ENCODE measurements around the gene FOXN4. TPM values are rescaled to one million over a fixed set of nuclear protein-coding genes. Genes with fewer than 3 reads are reported as not detected.

FOXN4 gene
- total RNA-seq, 2 donors from 2014 or later: not detected

- H3K4me1 ChIP-seq: no peaks in the 10 kb centered on the region
- intact Hi-C loops (cut with DNase I): loop anchor here (10.0 kb wide), 1 partner anchor 155 kb away; the partner anchor contains the start of gene ACACB
- H3K27me3 ChIP-seq: no peaks in the 10 kb centered on the region
- DNase-seq: no peak
- no peak overlapping the region for H3K27ac ChIP-seq
- H3K9me3 ChIP-seq: no peaks in the 10 kb centered on the region
- TF ChIP-seq CTCF (IDR thresholded peaks at IDR 0.05): no peak
- H3K4me3 ChIP-seq: no peak overlapping the region
- H3K36me3 ChIP-seq: no peaks in the 10 kb centered on the region
- no peak overlapping the region for H3K9ac ChIP-seq (ENCODE audit: low read depth in 2 of 2, low read length in 2 of 2)
Measured at GRCh38 chr12:109269428-109269827, 39.7 kb downstream of the FOXN4 start.

- Histone ChIP-seq H3K9me3 (no peaks in the 10 kb centered on the region), H3K4me3 (no peak overlapping the region), H3K36me3 (no peaks in the 10 kb centered on the region), H3K9ac (ENCODE audit: low read depth in 2 of 2, low read length in 2 of 2) (no peak overlapping the region), H3K27ac (no peak overlapping the region), H3K27me3 (no peaks in the 10 kb centered on the region), H3K4me1 (no peaks in the 10 kb centered on the region)
- DNase-seq: no peak
- TF ChIP-seq CTCF (IDR thresholded peaks at IDR 0.05): no peak
- intact Hi-C loops (cut with DNase I): loop anchor here (10.0 kb wide), 1 partner anchor 154 kb away; the partner anchor contains the start of gene ACACB
Measured at GRCh38 chr12:109268896-109269295, 40.2 kb downstream of the FOXN4 start.

- no peaks in the 10 kb centered on the region for H3K9me3 ChIP-seq
- H3K36me3 ChIP-seq: no peaks in the 10 kb centered on the region
- DNase-seq: no peak
- no peak overlapping the region for H3K4me3 ChIP-seq
- H3K27me3 ChIP-seq: no peaks in the 10 kb centered on the region
- no peak overlapping the region for H3K27ac ChIP-seq
- intact Hi-C loops (cut with DNase I): loop anchor here (10.0 kb wide), 1 partner anchor 153 kb away; the partner anchor contains the start of gene ACACB
- no peak for TF ChIP-seq CTCF (IDR thresholded peaks at IDR 0.05)
- no peak overlapping the region for H3K9ac ChIP-seq (ENCODE audit: low read depth in 2 of 2, low read length in 2 of 2)
- no peaks in the 10 kb centered on the region for H3K4me1 ChIP-seq
Measured at GRCh38 chr12:109267361-109267760, 41.7 kb downstream of the FOXN4 start.

- Histone ChIP-seq H3K9me3 (no peaks in the 10 kb centered on the region), H3K27ac (no peak overlapping the region), H3K36me3 (no peaks in the 10 kb centered on the region), H3K4me1 (no peaks in the 10 kb centered on the region), H3K27me3 (no peaks in the 10 kb centered on the region), H3K9ac (ENCODE audit: low read depth in 2 of 2, low read length in 2 of 2) (no peak overlapping the region), H3K4me3 (no peak overlapping the region)
- TF ChIP-seq CTCF (IDR thresholded peaks at IDR 0.05): no peak
- intact Hi-C loops (cut with DNase I): loop anchor here (10.0 kb wide), 1 partner anchor 151 kb away; the partner anchor contains the start of gene ACACB
- no peak for DNase-seq
Measured at GRCh38 chr12:109266106-109266879, 42.8 kb downstream of the FOXN4 start.

- no peak overlapping the region for H3K9ac ChIP-seq (ENCODE audit: low read depth in 2 of 2, low read length in 2 of 2)
- DNase-seq: no peak
- H3K4me3 ChIP-seq: no peak overlapping the region
- no peak for TF ChIP-seq CTCF (IDR thresholded peaks at IDR 0.05)
- H3K4me1 ChIP-seq: no peaks in the 10 kb centered on the region
- intact Hi-C loops (cut with DNase I): loop anchor here (2.0 to 10.0 kb wide), 2 partner anchors 120 to 150 kb away; partner anchors contain the start of gene ACACB
- no peaks in the 10 kb centered on the region for H3K36me3 ChIP-seq
- no peak overlapping the region for H3K27ac ChIP-seq
- no peaks in the 10 kb centered on the region for H3K27me3 ChIP-seq
- no peaks in the 10 kb centered on the region for H3K9me3 ChIP-seq
Measured at GRCh38 chr12:109264943-109265650, 44.0 kb downstream of the FOXN4 start.
